Suprapubic skin (tissue), 3 donors: Measurements from ENCODE around the gene LRMDA.

Source experiments
- EP300 ChIP-seq: sonication (generic); formaldehyde crosslinking; IDR thresholded peaks from one replicate; pipeline ENCODE4 v1.6.1; 2017; ENCODE audit warnings: antibody characterized with exemption
- POLR2A ChIP-seq, 2 donors: fragments of 450-650 bp; IDR thresholded peaks; one replicate each; pipeline ENCODE4 v1.6.1; 2017; ENCODE audit warnings: antibody characterized with exemption in 2 of 2, mild to moderate bottlenecking in 2 of 2, moderate library complexity in 2 of 2
- TF ChIP-seq, protein P1 (sequence below), 2 donors: fragments of 200-600 bp in 1 of 2; fragments of 450-650 bp in 1 of 2; sonication (generic) in 1 of 2; IDR thresholded peaks; one replicate each; pipeline ENCODE4 v1.5.1; 2016 to 2019; ENCODE audit warnings: antibody characterized with exemption in 2 of 2, mild to moderate bottlenecking in 1 of 2, moderate library complexity in 1 of 2

GRCh38 chr10:76328348-76328747 lies 896.9 kb downstream of the LRMDA start:
- TF ChIP-seq, protein P1, sequence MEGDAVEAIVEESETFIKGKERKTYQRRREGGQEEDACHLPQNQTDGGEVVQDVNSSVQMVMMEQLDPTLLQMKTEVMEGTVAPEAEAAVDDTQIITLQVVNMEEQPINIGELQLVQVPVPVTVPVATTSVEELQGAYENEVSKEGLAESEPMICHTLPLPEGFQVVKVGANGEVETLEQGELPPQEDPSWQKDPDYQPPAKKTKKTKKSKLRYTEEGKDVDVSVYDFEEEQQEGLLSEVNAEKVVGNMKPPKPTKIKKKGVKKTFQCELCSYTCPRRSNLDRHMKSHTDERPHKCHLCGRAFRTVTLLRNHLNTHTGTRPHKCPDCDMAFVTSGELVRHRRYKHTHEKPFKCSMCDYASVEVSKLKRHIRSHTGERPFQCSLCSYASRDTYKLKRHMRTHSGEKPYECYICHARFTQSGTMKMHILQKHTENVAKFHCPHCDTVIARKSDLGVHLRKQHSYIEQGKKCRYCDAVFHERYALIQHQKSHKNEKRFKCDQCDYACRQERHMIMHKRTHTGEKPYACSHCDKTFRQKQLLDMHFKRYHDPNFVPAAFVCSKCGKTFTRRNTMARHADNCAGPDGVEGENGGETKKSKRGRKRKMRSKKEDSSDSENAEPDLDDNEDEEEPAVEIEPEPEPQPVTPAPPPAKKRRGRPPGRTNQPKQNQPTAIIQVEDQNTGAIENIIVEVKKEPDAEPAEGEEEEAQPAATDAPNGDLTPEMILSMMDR (IDR thresholded peaks at IDR 0.05): no peak
- TF ChIP-seq POLR2A (IDR thresholded peaks at IDR 0.05): no peak
- no peak for TF ChIP-seq EP300
